HG03457 (cell line): ENCODE measurements around the gene ABHD4.
A peak's percentile ranks its signal among the peaks of the same experiment; 100 is the strongest.
"Not testable (repeated sequence)": the region's sequence is repeated elsewhere in the genome, so short reads cannot be mapped to it uniquely, and the experiment has no call there.

Experiments
- ATAC-seq: cut with Tn5 transposase; IDR thresholded peaks from one replicate; pipeline ENCODE4 v1.9.1; 2021; ENCODE audit warnings: moderate number of reproducible peaks; ENCODE audit not compliant: unreplicated experiment

The ABHD4 gene

DNA sequence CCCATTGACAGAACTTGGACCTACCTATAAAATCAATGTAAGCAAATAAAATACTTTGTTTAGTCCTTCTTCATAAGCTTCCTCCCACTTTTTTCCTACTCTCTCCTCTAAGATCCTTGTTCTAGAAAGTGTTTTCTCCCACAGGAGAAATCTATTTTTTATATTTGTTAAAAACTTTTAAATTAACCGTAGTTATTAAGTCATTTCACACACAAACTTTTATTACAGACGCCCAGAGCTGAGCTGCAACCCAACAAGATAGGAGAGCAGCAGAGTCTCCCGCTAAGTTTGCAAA lies 36.8 kb upstream of the ABHD4 start:
- no peak for ATAC-seq

DNA sequence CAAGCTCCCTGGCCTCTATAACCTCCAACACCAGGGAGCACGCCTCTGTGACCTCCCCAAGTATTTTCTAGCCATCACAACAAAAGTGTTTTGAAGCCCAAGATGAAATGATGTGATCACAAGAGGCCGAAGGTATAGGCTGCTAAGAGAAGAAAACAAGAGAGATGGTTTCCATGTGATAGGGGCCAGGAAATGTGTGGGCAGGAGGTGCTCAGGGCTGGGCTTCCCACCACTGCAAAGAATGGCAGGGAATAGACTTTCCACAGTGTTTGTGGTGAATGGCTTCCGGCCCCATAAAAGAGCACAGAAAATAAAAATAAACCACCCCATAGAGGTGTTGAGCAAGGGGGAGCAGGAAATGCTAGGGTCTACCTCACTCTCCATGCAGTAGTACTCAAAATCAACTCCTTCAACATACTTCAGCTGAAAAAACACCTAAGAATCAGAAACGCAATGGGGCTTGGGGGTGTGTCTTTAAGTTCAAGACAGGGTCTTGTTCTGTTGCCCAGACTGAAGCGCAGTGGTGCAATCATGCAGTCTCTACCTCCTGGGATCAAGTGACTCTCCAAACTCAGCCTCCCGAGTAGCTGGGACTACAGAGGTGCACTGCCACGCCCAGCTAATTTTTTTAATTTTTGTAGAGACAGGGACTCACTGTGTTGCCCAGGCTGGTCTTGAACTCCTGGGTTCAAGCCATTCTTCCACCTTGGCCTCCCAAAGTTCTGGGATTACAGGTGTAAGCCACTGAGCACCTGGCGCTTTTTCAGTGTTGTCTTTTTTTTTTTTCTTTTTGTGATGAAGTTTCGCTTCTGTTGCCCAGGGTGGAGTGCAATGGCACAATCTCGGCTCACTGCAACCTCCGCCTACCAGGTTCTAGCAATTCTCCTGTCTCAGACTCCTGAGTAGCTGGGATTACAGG lies 36.2 kb upstream of the ABHD4 start:
- ATAC-seq = no peak

DNA sequence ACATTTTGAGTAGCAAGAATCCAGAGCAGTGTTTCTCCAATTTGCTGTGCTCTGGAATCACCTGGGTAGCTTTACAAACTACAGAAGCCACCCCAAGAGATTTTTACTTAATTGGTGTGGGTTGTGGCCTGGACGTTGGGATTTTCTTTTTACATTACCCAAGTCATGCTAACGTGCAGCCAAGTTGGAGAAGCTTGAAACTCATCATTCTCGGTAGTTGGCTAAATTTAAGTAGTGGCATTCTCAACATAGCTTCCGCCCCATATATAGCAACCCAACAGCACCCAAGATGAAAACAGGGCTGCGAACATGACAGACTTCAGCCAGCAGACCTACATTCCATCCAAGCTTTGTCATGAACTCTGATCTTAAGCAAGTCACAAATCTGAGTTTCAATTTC lies 34.1 kb upstream of the ABHD4 start:
- no peak for ATAC-seq

DNA sequence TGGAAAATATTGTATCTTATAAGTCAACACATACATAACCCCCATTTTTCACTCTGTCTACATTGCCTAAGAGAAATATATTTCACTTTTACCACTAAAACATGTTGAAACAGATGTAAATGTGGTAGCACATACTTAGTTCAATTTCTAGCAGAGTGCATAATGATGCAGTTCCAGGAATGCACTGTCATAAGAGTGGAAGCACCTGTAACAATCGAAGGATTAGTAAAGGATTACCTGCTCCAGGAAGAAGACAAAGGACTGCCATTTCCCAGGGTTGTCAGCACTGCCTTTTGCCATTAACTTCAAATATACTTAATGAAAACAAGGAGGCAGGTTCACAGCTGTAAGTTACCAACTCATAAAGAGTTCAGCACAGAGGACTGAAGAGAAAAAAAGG lies 33.6 kb upstream of the ABHD4 start:
- no peak for ATAC-seq

DNA sequence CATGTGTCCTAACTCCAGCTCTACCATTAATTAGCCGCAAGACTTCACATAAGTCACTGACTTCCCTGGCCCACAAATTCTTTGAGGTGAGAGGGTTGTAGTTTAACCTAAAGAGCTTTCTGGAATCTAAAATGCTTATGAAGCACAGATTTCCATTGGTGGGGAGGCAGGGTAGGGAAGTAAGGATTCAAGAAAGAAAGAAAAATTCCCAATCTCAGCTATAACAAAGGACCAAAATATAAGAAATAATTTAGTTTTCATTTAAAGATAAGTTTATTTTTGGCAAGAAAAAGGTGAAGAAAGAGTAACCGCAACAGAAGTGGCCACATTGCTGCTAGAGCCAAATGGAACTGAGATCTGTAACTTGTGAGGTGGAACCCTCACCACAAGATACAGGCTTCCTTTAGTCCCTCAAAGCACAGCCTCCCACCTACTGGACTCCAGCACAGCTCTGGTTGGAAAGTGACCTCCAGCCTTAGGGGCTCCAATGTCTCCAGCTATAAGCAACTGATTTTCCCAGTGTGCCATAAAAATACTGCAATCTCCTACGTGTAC lies 32.6 kb upstream of the ABHD4 start:
- ATAC-seq = no peak

DNA sequence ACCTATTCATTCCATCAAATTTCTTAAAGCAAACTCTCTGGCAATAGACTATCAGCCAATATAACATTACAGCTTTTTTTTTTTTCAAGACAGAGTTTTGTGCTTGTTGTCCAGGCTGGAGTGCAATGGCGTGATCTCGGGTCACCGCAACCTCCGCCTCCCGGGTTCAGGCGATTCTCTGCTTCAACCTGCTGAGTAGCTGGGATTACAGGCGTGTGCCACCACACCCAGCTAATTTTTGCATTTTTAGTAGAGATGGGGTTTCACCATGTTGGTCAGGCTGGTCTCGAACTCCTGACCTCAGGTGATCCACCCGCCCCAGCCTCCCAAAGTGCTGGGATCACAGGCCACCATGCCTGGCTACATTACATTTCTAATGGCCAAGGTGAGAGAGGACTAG lies 31.8 kb upstream of the ABHD4 start:
- ATAC-seq = not testable (repeated sequence)

DNA sequence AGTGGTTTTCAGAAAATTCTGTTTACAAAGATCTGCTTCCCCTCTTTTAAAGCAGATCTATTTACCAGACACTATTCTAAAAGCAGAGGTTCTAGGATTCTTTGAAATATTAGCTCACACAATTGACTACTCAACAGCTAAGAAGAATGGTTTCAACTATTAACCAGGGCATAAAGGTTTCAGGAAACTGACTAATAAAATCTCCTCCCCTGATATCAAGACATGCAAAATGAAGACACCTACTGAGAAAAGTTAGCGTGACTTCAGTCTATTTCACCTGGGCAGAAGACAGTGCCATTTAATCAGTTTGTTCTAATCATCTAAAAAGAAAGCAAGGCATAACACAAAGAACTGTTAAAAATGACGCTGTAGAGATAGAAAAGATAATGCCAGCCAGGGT lies 31.3 kb upstream of the ABHD4 start:
- no peak for ATAC-seq

DNA sequence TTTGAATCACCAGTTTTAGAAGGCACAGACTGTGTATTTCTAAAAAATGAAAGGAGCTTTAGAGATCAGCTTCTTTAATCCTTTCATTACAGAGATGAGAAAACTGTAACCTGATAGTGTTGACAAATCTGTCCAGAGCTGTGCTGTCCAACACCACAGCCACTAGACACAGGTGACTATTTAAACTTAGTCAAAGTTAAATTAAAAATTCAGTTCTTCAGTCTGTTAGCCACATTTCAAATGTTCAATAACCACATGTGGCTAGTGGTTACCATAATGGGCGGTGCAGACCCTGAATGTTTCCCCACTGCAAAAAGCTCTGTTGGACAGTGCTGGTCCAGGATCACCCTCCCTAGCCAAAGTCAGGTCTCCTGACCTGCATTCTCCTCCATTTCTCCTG lies 30.7 kb upstream of the ABHD4 start:
- ATAC-seq = no peak

DNA sequence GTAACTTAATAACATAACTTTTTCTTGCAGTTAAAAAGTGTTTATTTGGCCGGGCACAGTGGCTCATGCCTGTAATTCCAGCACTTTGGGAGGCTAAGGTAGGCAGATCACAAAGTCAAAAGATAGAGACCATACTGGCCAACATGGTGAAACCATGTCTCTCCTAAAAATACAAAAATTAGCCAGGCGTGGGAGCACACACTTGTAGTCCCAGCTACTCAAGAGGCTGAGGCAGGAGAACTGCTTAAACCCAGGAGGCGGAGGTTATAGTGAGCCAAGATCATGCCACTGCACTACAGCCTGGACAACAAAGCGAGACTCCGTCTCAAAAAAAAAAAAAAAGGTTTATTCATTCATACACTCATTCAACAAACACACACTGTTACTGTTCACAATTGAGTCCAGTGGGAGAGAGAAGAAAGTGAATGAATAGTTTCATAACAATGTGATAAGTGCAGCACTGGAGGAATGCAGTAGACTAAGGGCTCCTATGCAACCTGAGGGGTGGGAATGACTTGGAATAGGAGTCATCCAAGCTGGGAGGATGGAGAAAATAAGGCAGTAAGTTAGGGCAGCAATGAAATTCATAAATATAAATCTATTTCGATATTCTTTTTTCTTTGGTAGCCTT lies 28.9 kb upstream of the ABHD4 start:
- no peak for ATAC-seq

DNA sequence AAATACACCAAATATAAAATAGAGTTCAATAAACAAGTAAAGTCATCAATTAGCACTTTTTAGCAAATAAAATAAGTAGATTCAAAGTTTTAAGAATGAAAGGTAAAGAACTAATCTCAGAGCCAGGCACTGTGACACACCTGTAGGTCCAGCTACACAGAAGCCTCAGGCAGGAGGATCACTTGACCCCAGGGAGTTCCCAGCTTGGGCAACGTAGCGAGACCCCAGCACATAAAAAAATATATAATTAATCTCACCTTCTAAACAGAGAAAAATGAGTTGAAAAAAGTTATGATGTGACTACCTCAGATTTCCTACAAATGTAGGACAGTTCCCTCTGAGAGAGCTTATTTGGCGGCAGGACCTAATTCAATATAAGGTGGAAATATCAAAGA lies 28.4 kb upstream of the ABHD4 start:
- ATAC-seq = no peak

DNA sequence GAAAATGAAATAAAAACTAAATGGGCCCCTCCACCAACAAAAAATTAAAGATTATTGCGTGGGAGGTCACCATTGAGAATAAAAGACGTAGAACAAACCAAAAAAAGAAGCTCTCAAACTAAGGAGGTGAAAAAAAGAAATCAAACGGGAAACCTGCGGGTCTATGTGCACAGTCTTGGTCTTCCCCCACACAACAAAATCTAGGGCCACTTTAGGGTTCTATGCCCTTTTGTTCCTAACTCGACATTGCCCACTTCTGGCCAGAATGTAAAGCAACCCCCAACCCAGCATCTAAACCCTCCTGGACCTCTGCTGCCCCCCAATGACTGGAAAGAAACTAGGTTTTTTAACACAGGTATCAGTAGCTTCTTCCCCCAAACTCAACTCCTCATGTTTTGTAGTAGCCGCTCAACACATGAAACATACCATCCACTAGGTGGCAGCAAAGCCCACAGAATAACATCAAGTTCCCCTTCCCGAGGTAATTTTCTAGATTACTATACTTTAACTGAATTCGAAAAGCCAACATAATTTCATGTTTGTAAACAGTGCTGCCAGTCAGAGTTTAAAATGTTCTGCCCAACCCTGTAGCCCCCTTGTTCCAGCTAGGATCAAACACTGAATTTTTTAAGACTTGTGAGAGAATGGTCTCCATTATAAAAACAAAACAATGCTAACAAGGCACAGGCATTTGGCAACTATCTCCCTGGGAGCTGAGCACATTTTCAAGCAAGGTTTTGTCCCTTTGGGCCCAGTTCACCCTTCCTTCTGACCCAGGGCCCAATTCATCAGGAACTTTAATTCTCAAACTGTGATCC lies 27.8 kb upstream of the ABHD4 start:
- peak; percentile 46 for ATAC-seq

DNA sequence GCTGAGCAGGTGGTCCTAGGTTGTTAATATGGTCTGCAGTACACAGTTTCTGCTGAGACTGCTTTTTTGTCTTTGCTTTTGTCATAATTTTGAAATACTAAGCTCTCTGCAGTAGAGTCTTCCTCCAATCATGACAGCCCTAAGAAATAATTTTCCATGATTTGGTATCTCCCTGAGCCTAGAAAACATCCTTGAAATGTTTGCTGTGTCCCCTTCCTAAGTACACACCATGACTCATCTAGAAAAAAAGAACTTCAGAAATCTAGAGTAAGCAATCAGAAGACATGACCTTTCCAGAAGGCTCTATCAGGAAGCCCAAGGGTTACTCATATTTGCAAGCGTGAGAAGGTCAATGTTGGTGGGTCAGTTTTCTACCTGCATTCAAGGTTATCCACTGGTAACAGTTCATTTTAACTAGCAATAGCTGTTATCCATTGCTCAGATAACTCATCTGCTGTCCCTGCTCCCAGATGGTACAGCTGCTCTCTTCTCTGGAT lies 25.5 kb upstream of the ABHD4 start:
- no peak for ATAC-seq

DNA sequence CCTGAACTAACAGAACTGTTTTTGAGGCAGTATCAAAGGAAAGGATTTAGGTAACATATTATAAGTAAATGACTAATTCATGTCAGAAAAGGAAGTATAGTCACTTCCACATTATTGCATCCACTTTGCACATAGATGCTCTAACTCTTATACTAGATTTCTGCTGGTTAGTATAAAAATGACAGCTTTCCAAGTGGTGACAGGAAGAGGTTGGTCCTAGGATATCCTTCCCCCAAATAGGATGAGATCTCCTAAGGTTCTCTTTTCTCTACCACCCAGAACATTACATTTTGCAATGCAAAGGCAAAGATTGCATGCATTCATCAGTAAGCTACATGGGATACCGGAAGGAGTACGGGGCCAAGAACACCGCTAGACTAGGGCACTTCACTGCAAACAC lies 24.3 kb upstream of the ABHD4 start:
- no peak for ATAC-seq

DNA sequence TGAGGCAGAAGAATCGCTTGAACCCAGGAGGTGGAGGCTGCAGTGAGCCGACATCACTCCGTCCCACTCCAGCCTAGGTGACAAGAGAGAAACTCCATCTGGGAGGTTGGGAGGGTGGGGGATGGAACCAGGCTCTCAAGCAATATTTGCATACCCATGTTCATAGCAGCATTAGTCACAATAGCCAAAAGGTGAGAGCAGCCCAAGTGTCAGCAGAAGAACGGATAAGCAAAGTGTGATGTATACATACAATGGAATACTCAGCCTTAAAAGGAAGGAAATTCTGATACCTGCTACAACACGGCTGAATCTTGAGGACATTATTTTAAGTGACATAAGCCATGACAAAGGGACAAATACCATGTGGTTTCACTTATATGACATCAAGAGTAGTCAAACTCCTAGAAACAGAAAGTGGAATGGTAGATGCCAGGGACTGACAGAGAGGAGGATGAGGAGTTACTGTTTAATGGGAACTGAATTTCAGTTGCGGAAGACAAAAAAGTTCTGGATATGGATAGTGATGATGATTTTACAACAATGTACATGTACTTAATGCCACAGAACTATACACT lies 20.7 kb upstream of the ABHD4 start:
- ATAC-seq = no peak

DNA sequence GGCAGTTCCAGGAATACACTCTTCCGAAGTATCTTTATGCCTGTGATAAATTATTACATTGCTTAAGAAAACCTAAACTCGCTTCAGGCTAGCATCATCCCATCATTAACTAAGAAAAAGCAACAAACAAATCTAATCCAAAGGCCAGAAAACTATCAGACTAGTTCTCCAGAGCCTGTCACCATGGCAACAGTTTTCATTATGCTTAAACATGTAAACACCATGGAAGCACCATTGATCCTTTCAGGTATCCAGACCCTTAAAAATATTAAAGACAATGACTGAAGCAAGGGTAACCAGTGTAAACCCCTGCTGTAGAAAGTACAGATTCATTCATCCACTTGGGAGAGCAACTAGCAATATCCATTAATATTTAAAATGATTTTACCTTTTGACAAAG lies 18.9 kb upstream of the ABHD4 start:
- no peak for ATAC-seq

DNA sequence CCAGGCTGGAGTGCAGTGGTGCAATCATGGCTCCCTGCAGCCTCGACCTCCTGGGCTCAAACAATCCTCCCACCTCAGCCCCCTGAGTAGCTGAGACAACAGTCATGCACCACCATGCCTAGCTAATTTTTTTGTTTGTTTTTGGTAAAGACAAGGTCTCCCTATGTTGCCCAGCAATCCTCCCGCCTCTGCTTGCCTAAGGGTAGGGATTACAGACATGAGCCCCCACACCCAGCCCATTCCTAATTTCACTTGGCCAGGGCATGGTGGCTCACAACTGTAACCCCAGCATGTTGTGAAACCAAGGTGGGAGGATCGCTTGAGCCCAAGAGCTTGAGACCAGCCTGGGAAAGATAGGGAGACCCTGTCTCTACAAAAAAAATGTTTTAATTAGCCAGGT lies 18.2 kb upstream of the ABHD4 start:
- ATAC-seq = no peak

DNA sequence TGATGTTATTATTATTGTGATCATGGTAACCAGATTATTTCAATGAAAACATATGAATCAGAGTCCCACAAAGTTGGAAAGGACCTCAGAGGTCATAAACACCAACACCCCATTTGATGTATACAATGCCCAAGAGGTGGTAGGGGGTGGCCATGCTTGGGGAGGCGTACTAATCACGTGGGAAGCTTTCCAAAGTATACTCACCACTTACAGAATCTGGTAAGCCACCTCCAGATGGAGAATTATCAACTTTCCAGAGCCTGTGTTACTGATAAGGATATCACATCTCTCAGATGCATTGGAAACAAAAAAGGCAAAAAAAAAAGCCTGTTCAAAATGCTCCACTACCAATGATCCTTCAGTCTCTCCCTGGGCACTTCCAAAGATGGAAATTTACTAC lies 17.5 kb upstream of the ABHD4 start:
- ATAC-seq = no peak

DNA sequence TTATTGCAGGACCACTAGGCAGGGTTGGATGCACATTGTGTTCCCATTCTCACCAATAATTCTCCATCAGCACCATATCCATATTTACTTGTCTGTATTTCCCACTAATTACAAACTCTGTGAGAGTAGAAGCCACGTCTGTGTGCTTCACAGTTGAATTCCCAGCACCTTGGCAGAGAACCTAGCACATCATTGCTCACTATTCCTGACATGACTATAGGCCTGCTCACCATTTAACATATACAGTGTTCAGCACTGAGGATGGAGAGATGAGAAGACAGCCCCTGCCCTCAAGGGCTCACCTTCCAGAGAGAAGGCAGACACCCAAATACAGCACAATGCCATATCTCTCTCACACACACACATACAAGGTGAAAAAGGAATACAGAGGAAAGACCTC lies 14.1 kb upstream of the ABHD4 start:
- ATAC-seq = no peak

DNA sequence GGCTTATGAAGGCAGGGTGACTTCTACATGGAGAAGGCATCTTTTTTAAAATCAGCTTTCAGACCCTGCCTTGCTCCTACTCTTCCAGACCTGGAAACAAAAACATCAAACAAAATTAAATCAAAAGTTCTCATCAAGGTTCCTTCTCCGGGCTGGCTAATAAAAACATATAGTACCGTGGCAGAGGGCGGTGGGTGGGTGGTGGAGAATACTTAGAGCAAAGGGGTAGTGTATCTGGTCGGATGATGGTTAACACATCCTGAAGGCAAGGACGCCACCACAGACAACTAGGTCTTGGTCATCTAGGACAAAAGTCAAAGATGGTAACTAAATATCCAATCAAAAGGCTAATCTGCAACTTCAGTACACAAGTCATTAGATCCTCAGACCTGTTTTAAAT lies 10.9 kb upstream of the ABHD4 start:
- ATAC-seq = no peak

DNA sequence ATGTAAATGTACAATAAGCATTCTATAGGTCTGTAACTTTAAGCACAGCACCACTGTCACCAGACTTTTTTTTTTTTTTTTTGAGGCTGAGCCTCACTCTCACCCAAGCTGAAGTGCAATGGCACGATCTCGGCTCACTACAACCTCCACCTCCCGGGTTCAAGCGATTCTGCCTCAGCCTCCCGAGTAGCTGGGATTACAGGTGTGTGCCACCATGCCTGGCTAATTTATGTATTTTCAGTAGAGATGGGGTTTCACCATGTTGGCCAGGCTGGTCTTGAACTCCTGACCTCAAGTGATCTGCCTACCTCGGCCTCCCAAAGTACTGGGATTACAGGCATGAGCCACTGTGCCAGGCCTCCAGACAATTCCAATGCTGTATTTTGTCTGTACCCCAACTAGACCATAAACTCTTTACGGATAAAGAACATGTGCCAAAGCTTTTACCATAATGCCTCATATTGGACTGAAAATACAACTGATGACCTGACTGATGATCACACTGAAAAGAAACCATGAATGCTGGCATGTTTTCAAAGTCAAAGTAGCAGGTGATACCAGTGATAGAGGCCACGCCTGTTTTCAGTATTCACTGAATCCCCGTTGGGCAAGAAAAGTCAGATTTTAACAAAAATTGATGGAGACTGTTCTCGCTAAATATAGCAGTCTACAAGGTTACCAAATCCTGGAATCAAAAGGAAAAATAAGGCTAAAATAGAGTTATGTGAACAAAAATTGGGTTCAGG lies 10.2 kb upstream of the ABHD4 start:
- ATAC-seq = not testable (repeated sequence)
